Fibroblast of skin of left quadriceps (primary cell): ENCODE measurements around the gene CCL4.
"Not testable (repeated sequence)": the region's sequence is repeated elsewhere in the genome, so short reads cannot be mapped to it uniquely, and the experiment has no call there.

ENCODE experiments used
- DNase-seq, 2 experiments: peaks; one replicate each; pipeline ENCODE4 v3.0.0-alpha.2; 2013; ENCODE audit warnings: low read depth in 2 of 2

CCL4 gene

DNA sequence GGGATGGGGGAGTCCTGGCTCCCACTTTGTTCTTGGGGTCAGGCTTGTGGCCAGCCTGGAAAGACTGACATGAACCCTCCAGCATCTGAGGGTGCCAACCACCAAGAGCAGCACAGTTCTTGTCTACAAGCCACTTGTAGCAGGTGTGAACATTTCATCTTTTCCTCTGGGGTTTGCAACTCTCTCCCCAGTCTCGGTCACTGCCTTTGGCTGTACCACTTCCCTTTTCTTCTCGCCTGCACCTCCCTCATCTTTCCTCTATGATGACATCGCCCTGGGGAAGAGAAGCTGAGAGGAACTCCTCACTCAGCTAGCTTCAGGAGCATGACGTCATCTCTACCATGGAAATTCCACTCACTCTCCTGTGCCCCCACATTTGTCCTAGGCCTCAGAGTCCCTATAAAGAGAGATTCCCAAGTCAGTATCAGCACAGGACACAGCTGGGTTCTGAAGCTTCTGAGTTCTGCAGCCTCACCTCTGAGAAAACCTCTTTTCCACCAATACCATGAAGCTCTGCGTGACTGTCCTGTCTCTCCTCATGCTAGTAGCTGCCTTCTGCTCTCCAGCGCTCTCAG is at the start of gene CCL4:
Gene CCL4 (plus strand): TSS at position 427 of the 575 bp plus-strand sequence. CDS start 79 bp downstream, at position 506.
- DNase-seq = not testable (repeated sequence)

DNA sequence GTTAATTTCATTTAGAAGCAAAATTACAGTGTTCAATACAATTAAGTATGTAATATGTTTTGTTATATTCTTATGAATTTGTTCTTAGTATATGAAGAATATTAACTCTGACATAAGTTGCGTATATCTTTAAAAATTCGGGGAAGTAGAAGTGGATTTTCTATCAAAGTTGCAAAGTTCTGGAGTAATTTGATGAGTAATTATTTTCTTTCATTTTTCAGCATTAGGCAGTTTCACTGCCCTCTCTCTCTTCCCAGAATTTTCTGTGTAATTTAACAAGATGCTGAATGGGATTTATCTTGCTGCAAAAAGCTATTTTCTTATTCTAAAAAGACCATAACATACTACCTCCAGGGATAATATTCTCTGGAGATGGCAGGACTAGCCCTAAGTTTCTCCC is 48.5 kb upstream of the CCL4 start:
- DNase-seq = no peak

DNA sequence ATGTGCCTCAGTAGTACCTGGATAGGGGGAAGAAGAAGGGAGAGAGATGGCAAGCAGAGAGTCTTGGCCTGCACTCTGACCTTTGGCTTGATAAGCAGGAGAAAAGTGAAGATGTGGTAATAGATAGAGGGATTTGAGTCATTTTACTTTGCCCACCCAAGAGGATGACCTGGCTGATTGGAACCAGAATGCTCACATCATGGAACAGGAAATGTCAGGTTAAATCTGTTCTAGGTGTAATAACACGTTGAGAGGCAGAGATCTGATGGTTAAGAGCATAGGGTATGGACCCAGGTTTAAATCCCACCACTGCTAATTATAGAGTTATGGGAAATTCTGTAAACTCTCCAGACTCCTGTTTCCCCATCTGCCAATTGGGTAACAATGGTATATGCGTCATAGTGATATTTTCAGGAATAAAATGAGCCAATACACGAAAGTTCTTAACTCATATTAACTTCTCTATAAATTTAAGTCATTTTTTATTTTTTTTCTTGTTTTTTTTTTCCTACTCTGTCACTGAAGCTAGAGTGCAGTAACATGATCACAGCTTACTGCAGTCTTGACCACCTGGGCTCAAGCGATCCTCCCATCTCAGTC is 47.6 kb upstream of the CCL4 start:
- DNase-seq = no peak

DNA sequence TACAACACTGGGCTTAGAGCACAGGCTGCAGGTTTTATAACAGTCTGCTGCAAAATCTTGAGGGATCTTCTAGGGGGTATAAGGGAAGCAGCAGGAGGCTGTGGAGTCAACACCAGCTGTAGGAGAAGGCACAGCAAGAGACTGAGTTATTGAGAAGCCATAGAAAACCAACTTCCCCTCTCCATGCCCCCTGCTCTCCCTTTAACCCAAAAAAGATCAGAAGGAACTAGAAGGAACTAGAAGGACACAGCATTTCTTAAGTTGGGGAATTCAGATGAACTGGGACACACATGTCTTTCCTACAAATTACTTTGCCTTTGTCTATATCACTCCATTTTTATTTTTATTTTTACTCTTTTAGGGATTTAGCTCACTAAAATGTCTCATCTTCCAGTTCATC is 45.7 kb upstream of the CCL4 start:
- no peak for DNase-seq

- no peak for DNase-seq
These were observed 44.2 kb upstream of the CCL4 start for GRCh38 chr17:36059406-36059805.

GRCh38 chr17:36060816-36061215 is 42.8 kb upstream of the CCL4 start:
- DNase-seq = no peak

DNA sequence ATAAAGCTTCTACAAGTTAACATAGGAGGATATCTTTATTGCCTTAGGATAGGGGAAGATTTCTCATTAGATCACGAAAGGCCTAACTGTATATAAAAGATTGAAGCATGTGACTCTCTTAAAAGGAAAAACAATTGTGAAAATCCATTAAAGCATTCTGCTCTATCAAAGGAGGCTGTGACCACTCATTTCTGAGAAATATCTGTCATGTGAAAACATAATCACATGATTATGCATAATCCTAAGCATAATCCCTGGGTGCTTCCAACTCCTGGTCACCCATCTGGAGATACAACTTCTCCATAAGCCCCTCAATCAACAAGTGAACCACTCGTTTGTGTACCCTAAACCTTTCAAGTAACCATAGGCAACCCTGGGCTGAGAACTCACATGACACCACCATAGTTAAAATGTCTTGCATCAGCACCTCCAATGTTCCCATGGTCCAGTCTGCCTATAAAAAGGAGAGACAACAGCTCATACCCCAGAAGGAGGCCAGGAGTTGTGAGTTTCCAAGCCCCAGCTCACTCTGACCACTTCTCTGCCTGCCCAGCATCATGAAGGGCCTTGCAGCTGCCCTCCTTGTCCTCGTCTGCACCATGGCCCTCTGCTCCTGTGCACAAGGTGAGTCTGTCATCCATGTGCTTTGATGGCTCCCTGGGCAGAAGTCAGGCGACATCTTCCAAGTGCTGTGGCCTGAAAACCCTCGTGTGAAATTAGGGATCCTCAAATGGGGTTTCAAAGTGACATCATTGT is 39.7 kb upstream of the CCL4 start, which contains the start of gene CCL18:
Gene CCL18 (plus strand): TSS at position 487 of the 756 bp plus-strand sequence. CDS start 71 bp downstream, at position 558.
- no peak for DNase-seq

DNA sequence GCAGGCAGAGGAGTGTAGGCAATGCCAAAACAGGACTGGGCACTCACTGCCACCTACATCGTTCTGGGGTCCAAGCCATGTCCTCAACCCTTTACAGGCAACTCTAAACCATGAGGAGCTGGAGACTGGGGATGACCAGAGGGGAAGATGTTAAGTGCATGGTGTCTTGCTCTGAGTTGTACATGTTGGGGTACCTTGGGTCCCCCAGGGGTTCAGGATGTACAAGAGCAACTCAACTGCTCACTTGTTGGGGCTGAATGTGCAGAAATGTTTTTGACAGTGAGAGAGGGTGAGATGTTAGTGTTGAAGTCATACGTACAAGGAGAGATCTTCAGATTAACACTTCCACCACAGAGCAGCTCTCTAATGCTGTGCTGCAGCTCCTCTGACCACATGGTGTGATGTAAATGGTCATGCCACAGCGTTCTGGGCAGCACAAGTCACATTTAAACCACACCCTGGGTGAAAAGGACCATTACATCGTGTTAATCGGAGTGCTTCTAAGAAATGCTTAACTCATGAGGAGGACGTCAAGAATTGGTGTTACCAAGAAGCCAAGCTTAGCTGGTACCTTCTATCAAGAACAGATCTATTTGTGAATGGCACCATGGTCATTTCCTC is 37.2 kb upstream of the CCL4 start:
- no peak for DNase-seq

- DNase-seq = no peak
These were observed 35.1 kb upstream of the CCL4 start for GRCh38 chr17:36068524-36068923.

DNA sequence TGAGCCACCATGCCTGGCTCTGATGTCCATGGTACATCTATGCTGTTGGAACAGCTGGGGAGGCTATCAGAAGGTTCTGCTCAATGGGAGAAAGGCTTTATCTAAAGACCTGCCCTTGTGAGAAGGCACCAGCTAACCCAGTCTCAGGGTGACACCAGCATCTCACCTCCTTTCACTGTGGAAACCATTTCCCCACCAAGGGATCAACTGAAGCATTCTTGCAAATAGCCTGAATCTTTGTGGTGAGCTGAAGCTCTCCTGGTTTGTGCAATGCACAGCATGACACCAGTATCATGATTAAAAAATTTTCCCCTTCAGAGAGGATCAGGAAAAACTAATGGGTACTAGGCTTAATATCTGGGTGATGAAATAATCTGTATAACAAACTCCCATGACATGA is 34.5 kb upstream of the CCL4 start:
- no peak for DNase-seq

- DNase-seq = no peak
These were observed 33.2 kb upstream of the CCL4 start for GRCh38 chr17:36070427-36070826.

- no peak for DNase-seq
These were observed 31.9 kb upstream of the CCL4 start for GRCh38 chr17:36071751-36072150.

DNA sequence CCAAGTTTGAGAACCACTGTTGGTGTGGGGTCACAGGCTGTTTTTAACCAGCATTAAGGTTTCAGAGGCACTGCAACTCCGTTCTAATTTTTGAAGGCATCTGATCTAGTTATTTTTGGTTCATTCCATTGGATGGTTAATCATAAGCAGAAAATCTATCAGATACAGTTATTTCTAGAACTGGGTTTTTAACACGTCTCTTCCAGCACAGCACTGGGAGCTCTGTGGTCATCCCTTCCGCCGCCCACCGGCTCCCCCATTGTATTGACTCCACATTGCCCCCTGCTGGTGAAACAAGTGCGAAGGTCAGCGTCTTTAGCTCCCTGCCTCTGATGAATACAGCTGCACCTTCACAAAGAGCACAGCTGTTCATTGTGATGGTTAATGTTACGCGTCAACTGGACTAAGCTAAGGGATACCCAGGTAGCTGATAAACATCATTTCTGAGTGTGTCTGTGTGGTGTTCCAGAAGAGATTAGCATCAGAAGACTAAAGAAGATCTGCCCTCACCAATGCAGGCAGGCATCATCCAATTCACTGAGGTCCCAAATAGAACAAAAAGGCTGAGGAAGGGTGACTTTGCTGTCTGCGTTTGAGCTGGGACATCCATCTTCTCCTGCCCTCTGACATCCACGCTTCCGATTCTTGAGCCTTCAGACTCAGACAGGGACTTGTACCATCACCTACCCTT is 31.1 kb upstream of the CCL4 start:
- DNase-seq = no peak

DNA sequence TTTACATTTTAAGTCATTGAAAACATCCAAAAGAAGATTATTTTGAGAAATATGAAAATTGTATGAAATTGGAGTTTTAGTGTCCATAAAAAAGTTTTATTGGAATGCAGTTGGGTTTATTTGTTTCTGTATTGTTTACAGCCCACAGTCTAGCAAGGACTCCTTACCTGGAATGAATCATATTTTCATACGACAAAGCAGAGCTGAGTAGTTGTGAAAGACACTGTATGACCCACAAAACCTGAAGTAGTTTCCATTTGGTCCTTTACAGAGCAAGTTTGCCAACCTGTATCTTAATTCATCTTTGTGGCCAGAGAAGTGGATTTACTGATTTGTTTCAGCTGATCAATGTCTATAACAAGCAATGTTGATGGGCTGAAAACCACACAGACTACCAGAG is 29.3 kb upstream of the CCL4 start:
- no peak for DNase-seq

DNA sequence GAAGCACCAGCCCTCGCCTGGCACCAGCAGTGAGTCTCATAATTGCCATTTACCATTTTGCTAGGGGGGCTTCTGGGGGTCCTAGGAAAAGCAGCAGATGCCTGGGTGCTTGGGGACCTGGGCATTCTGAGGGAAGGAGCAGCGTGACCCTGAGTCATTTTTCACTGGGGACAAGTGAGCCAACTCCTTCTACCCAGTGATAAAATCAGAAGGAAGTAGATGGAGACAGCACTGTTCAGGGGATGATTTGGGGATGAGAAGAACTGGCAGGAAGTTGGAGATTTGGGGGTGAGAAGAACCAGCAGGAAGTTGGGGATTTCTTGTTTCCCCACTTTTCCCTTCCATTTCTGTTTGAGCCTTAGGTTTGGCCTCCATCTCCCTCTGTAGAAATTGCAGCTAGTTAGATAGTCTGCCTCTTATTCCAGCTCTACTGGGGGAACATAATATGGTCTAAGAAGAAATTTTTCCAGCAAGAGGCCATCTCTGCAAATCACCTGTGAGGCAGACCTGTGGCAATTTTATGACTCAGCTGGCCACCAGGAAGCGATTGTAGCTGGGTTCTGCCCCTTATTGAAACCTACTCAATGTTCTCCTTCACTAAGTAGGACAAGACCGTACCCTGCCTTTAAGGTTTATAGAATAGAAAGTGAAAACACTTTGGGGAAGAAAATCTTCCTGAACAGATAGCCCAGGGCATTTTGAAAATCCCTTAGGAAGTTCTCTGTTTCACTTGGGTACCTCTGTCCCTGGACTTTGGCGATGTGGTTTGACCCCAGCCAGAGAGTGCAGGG is 21.8 kb upstream of the CCL4 start:
- not testable (repeated sequence) for DNase-seq

- DNase-seq = not testable (repeated sequence)
These were observed 21.0 kb upstream of the CCL4 start for GRCh38 chr17:36082482-36083120.

DNA sequence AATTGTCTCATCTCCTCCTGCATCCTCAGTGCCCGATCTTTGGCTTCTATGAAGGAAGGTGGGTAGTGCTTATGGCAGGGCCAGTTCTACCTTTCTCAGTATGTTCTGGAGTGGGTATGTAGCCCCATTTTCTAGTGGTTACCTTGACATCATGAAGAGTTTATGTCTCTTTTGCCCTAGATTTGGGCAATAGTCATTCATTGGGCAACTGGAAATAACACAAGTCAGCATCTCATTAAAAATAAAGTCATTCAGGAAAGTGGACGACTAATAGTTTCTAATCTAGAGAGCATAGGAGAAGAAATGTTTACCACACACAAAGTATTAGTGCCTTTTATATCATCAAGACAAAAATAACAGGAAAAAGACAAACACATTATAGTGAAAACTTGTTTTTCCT is 19.9 kb upstream of the CCL4 start:
- not testable (repeated sequence) for DNase-seq

- no peak for DNase-seq
These were observed 17.9 kb upstream of the CCL4 start for GRCh38 chr17:36085765-36086164.

GRCh38 chr17:36086791-36087190 is 16.8 kb upstream of the CCL4 start:
- DNase-seq = no peak

GRCh38 chr17:36087471-36087870 is 16.2 kb upstream of the CCL4 start:
- DNase-seq = not testable (repeated sequence)
